Loucy (cell line): ENCODE measurements around the gene FBXL2.
A peak's percentile ranks its signal among the peaks of the same experiment; 100 is the strongest.
"Not testable (repeated sequence)": the region's sequence is repeated elsewhere in the genome, so short reads cannot be mapped to it uniquely, and the experiment has no call there.

Experiments
- H2AFZ ChIP-seq: fragments of 200-600 bp; sonication (generic); 2 replicates; pipeline ENCODE4 v1.6.0; 2016; ENCODE audit warnings: antibody characterized with exemption, mild to moderate bottlenecking, low read length, moderate library complexity
- H3F3A ChIP-seq: fragments of 200-600 bp; 2 replicates; pipeline ENCODE4 v1.6.0; 2016; ENCODE audit warnings: antibody characterized with exemption, low read depth, mild to moderate bottlenecking
- H3K27me3 ChIP-seq: fragments of 200-600 bp; sonication (generic); 2 replicates; pipeline ENCODE4 v1.6.1; 2014; ENCODE audit warnings: low read length, mild to moderate bottlenecking; ENCODE audit not compliant: insufficient read depth, poor library complexity, severe bottlenecking
- H3K36me3 ChIP-seq: fragments of 200-600 bp; sonication (generic); 2 replicates; pipeline ENCODE4 v1.6.1; 2016; ENCODE audit warnings: low read length; ENCODE audit not compliant: insufficient read depth
- H3K4me1 ChIP-seq: fragments of 200-600 bp; sonication (generic); 2 replicates; pipeline ENCODE4 v1.5.1; 2014; ENCODE audit warnings: low read length, mild to moderate bottlenecking; ENCODE audit not compliant: insufficient read depth, poor library complexity, severe bottlenecking
- H3K4me2 ChIP-seq: fragments of 200-600 bp; sonication (generic); 2 replicates; pipeline ENCODE4 v1.6.0; 2014; ENCODE audit warnings: antibody characterized with exemption, low read length, low read depth, mild to moderate bottlenecking; ENCODE audit not compliant: poor library complexity, severe bottlenecking
- H3K4me3 ChIP-seq: fragments of 200-600 bp; sonication (generic); 2 replicates; pipeline ENCODE4 v1.5.1; 2014; ENCODE audit warnings: low read length, mild to moderate bottlenecking, mixed read lengths; ENCODE audit not compliant: poor library complexity, severe bottlenecking
- H3K79me2 ChIP-seq: fragments of 200-600 bp; sonication (generic); 2 replicates; pipeline ENCODE4 v1.6.1; 2014; ENCODE audit warnings: low read length; ENCODE audit not compliant: insufficient read depth
- H3K9ac ChIP-seq: fragments of 200-600 bp; sonication (generic); 2 replicates; pipeline ENCODE4 v1.6.0; 2014; ENCODE audit warnings: mild to moderate bottlenecking, low read depth, low read length, moderate library complexity; ENCODE audit not compliant: poor library complexity, severe bottlenecking
- H3K9me2 ChIP-seq: fragments of 200-600 bp; sonication (generic); replicated peaks from 2 replicates; pipeline ENCODE4 v1.6.1; 2016; ENCODE audit warnings: low read depth, low read length, mixed read lengths
- H3K9me3 ChIP-seq: fragments of 200-600 bp; sonication (generic); 2 replicates; pipeline ENCODE4 v1.6.1; 2014; ENCODE audit warnings: mild to moderate bottlenecking, antibody characterized with exemption, low read length, low read depth; ENCODE audit not compliant: insufficient read depth
- H4K20me1 ChIP-seq: fragments of 200-600 bp; sonication (generic); 2 replicates; pipeline ENCODE4 v1.6.0; 2014; ENCODE audit warnings: antibody characterized with exemption, low read length, mild to moderate bottlenecking; ENCODE audit not compliant: insufficient read depth, poor library complexity, severe bottlenecking
- CTCF ChIP-seq: fragments of 200-600 bp; sonication (generic); conservative IDR thresholded peaks from 2 replicates; pipeline ENCODE4 v1.5.1; 2014; ENCODE audit warnings: mild to moderate bottlenecking, antibody characterized with exemption, low read length
- EZH2phosphoT487 ChIP-seq: fragments of 200-600 bp; IDR thresholded peaks from 2 replicates; pipeline ENCODE4 v1.6.1; 2018; ENCODE audit warnings: antibody characterized with exemption, mild to moderate bottlenecking, moderate library complexity, borderline replicate concordance

FBXL2 gene

DNA sequence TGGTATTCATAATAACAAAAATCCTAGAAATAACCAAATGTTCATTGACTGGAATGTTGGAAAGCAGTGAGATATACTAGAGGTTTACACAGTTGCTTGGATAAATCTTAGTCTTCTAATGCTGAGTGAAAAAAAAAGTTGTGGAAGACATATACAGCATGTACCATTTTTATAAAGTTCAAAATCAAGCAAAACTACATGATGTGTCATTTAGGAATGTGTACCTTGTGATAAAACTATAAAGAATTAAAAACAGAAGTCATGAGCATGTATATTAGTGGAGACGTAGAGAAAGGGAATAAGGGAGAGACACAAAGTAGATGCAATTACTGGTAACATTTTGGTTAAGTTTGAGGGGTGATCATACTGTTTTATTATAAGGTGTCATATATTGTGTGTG lies 45.2 kb downstream of the FBXL2 start:
- H3K4me2 ChIP-seq, result no peak overlapping the region
- TF ChIP-seq EZH2phosphoT487, result no peak
- no peak for TF ChIP-seq CTCF
- H3K9me3 ChIP-seq, result no peaks in the 10 kb centered on the region

GRCh38 chr3:33331414-33331813 lies 54.2 kb downstream of the FBXL2 start:
- no peak overlapping the region for H3K9ac ChIP-seq
- H3K27me3 ChIP-seq, result no peaks in the 10 kb centered on the region
- H3K9me3 ChIP-seq, result no peaks in the 10 kb centered on the region
- no peaks in the 10 kb centered on the region for H3K4me1 ChIP-seq
- H3K79me2 ChIP-seq, result no peaks in the 10 kb centered on the region
- no peaks in the 10 kb centered on the region for H3K9me2 ChIP-seq
- H2AFZ ChIP-seq, result no peak overlapping the region
- no peaks in the 10 kb centered on the region for H3F3A ChIP-seq
- H3K36me3 ChIP-seq, result no peaks in the 10 kb centered on the region
- no peak overlapping the region for H3K4me3 ChIP-seq
- no peak for TF ChIP-seq CTCF
- TF ChIP-seq EZH2phosphoT487, result no peak
- no peaks in the 10 kb centered on the region for H4K20me1 ChIP-seq
- H3K4me2 ChIP-seq, result no peak overlapping the region

More for the DNA sequence above, 45.2 kb downstream of the FBXL2 start:
- H3K79me2 ChIP-seq, result no peaks in the 10 kb centered on the region
- no peak overlapping the region for H3K9ac ChIP-seq
- H3K27me3 ChIP-seq, result no peaks in the 10 kb centered on the region
- no peaks in the 10 kb centered on the region for H3F3A ChIP-seq
- H3K4me1 ChIP-seq, result peaks cover 16% of the 10 kb centered on the region
- H3K9me2 ChIP-seq, result no peaks in the 10 kb centered on the region
- H3K36me3 ChIP-seq, result no peaks in the 10 kb centered on the region
- H3K4me3 ChIP-seq, result no peak overlapping the region
- H4K20me1 ChIP-seq, result no peaks in the 10 kb centered on the region
- H2AFZ ChIP-seq, result no peak overlapping the region

GRCh38 chr3:33334364-33334763 lies 57.1 kb downstream of the FBXL2 start:
- Histone ChIP-seq H2AFZ (no peak overlapping the region), H4K20me1 (no peaks in the 10 kb centered on the region), H3K9me3 (no peaks in the 10 kb centered on the region; the same call in 1 of the 2 replicates), H3K27me3 (no peaks in the 10 kb centered on the region), H3K4me2 (no peak overlapping the region), H3K79me2 (no peaks in the 10 kb centered on the region), H3K4me3 (no peak overlapping the region), H3K4me1 (peaks cover 3% of the 10 kb centered on the region), H3K9me2 (no peaks in the 10 kb centered on the region), H3K36me3 (no peaks in the 10 kb centered on the region), H3K9ac (no peak overlapping the region), H3F3A (no peaks in the 10 kb centered on the region)
- TF ChIP-seq CTCF (no peak), EZH2phosphoT487 (no peak)

DNA sequence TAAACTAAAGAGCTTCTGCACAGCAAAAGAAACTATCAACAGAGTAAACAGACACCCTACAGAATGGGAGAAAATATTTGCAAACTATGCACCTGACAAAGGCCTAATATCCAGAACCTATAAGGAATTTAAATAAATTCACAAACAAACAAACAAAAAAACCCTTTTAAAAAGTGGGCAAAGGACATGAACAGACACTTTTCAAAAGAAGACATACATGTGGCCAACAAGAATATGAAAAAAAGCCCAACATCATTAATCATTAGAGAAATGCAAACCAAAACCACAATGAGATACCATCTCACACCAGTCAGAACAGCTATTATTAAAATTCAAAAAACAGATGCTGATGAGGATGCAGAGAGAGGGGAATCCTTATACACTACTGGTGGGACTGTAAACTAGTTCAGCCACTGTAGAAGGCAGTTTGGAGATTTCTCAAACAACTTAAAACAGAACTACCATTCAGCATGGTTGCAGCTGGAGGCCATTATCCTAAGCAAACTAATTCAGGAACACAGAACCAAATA lies 61.8 kb downstream of the FBXL2 start:
- H3K79me2 ChIP-seq, H3F3A ChIP-seq, H3K27me3 ChIP-seq, H3K9me3 ChIP-seq, H3K9me2 ChIP-seq, H3K9ac ChIP-seq, H4K20me1 ChIP-seq, H3K4me1 ChIP-seq, H3K36me3 ChIP-seq, H3K4me3 ChIP-seq: not testable (repeated sequence)
- 0 out of 2 replicates have a peak overlapping the region, but pooled peaks have one; percentile 6 for H2AFZ ChIP-seq
- peak overlapping the region; percentile 35 for H3K4me2 ChIP-seq
